Skin epidermis (tissue), 12 donors: Measurements from ENCODE around the gene MRAP.

Experiments
- H3K27ac ChIP-seq, 21 experiments: fragments of 200-600 bp; sonication (generic) in 11 of 21; one replicate each; pipeline ENCODE4 v1.5.0; 2020; ENCODE audit warnings: mild to moderate bottlenecking in 3 of 21, inconsistent platforms in 2 of 21, moderate library complexity in 2 of 21
- H3K4me3 ChIP-seq, 7 experiments: fragments of 200-600 bp; sonication (generic) in 2 of 7; one replicate each; pipeline ENCODE4 v1.5.0; 2020; ENCODE audit warnings: inconsistent platforms in 2 of 7, mild to moderate bottlenecking in 2 of 7, moderate library complexity in 1 of 7

Gene MRAP

GRCh38 chr21:32319012-32319411 is 20.4 kb downstream of the MRAP start:
- Histone ChIP-seq H3K4me3 (no peak overlapping the region), H3K27ac (peak overlapping the region in 1 of 21 experiments; percentile 3)

GRCh38 chr21:32320059-32320458 is 21.4 kb downstream of the MRAP start:
- H3K27ac ChIP-seq: no peak overlapping the region
- H3K4me3 ChIP-seq: no peak overlapping the region

GRCh38 chr21:32320726-32321125 is 22.1 kb downstream of the MRAP start:
- Histone ChIP-seq H3K4me3 (no peak overlapping the region), H3K27ac (no peak overlapping the region)

- no peak overlapping the region for H3K4me3 ChIP-seq
These were observed 22.8 kb downstream of the MRAP start for GRCh38 chr21:32321480-32321879.

GRCh38 chr21:32322103-32322502 is 23.4 kb downstream of the MRAP start:
- H3K4me3 ChIP-seq: no peak overlapping the region
- no peak overlapping the region for H3K27ac ChIP-seq

More at GRCh38 chr21:32321480-32321879, 22.8 kb downstream of the MRAP start:
- no peak overlapping the region for H3K27ac ChIP-seq

- Histone ChIP-seq H3K27ac (no peak overlapping the region), H3K4me3 (no peak overlapping the region)
These were observed 24.0 kb downstream of the MRAP start for GRCh38 chr21:32322676-32323075.

GRCh38 chr21:32325706-32326105 is 27.1 kb downstream of the MRAP start:
- no peak overlapping the region for H3K4me3 ChIP-seq
- no peak overlapping the region for H3K27ac ChIP-seq

GRCh38 chr21:32328595-32328994 is 29.9 kb downstream of the MRAP start:
- Histone ChIP-seq H3K27ac (peak overlapping the region in 12 of 21 experiments; percentile 9 to 72 (median 60)), H3K4me3 (no peak overlapping the region)

- Histone ChIP-seq H3K4me3 (no peak overlapping the region), H3K27ac (peak overlapping the region in 9 of 21 experiments; percentile 3 to 72 (median 62))
These were observed 30.7 kb downstream of the MRAP start for GRCh38 chr21:32329331-32329730.

- no peak overlapping the region for H3K4me3 ChIP-seq
- peak overlapping the region in 1 of 21 experiments; percentile 62 for H3K27ac ChIP-seq
These were observed 31.1 kb downstream of the MRAP start for GRCh38 chr21:32329776-32330175.

GRCh38 chr21:32330784-32331311 is 32.2 kb downstream of the MRAP start:
- Histone ChIP-seq H3K4me3 (no peak overlapping the region), H3K27ac (no peak overlapping the region)

- no peak overlapping the region for H3K4me3 ChIP-seq
- H3K27ac ChIP-seq: peak overlapping the region in 1 of 21 experiments; percentile 23
These were observed 33.0 kb downstream of the MRAP start for GRCh38 chr21:32331444-32332305.

GRCh38 chr21:32332463-32332951 is 33.9 kb downstream of the MRAP start:
- no peak overlapping the region for H3K27ac ChIP-seq
- H3K4me3 ChIP-seq: no peak overlapping the region

- Histone ChIP-seq H3K4me3 (no peak overlapping the region), H3K27ac (no peak overlapping the region)
These were observed 35.5 kb downstream of the MRAP start for GRCh38 chr21:32333953-32334673.

GRCh38 chr21:32334980-32335531 is 36.4 kb downstream of the MRAP start:
- peak overlapping the region in 5 of 21 experiments; percentile 11 to 58 (median 18) for H3K27ac ChIP-seq

GRCh38 chr21:32335601-32336575 is 37.2 kb downstream of the MRAP start:
- H3K27ac ChIP-seq: peak overlapping the region in 8 of 21 experiments; percentile 7 to 58 (median 22)

More at GRCh38 chr21:32334980-32335531, 36.4 kb downstream of the MRAP start:
- no peak overlapping the region for H3K4me3 ChIP-seq

GRCh38 chr21:32336711-32337110 is 38.1 kb downstream of the MRAP start:
- H3K27ac ChIP-seq: peak overlapping the region in 3 of 21 experiments; percentile 7 to 58 (median 41)
- no peak overlapping the region for H3K4me3 ChIP-seq

More at GRCh38 chr21:32335601-32336575, 37.2 kb downstream of the MRAP start:
- no peak overlapping the region for H3K4me3 ChIP-seq

- H3K27ac ChIP-seq: peak overlapping the region in 2 of 21 experiments; percentile 41 to 58
These were observed 38.6 kb downstream of the MRAP start for GRCh38 chr21:32337206-32337605.

More at GRCh38 chr21:32337206-32337605, 38.6 kb downstream of the MRAP start:
- no peak overlapping the region for H3K4me3 ChIP-seq
